ENCODE measurements around the gene DRP2.

DRP2 gene

DNA sequence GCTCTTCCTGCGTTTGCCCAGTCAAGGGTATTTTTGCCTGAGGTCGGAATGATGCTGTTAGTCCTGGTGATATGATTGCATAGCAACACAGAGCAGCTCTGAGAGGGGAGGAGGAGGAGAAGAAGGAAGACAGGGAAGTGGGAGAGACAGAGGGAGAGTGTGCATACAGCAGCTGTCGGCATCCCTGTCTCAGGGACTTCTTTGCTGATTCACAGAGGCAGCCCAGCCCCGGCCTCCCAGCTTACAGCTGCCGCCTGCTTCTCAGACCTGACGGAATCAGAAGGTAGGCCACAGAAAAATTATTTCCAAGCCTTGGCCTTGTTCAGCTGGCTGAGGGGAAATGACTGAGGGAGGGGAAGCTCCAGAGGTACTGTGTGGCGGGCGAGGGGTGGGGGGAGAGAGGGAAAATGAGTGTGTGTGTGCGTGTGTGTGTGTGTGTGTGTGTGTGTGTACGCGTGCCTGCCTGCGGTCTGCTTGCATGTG is 319 bp downstream of the DRP2 start:
- TF ChIP-seq, protein P1, sequence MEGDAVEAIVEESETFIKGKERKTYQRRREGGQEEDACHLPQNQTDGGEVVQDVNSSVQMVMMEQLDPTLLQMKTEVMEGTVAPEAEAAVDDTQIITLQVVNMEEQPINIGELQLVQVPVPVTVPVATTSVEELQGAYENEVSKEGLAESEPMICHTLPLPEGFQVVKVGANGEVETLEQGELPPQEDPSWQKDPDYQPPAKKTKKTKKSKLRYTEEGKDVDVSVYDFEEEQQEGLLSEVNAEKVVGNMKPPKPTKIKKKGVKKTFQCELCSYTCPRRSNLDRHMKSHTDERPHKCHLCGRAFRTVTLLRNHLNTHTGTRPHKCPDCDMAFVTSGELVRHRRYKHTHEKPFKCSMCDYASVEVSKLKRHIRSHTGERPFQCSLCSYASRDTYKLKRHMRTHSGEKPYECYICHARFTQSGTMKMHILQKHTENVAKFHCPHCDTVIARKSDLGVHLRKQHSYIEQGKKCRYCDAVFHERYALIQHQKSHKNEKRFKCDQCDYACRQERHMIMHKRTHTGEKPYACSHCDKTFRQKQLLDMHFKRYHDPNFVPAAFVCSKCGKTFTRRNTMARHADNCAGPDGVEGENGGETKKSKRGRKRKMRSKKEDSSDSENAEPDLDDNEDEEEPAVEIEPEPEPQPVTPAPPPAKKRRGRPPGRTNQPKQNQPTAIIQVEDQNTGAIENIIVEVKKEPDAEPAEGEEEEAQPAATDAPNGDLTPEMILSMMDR (conservative IDR thresholded peaks at IDR 0.05; ENCODE audit: low read length), result no peak
- peak; percentile 51 for DNase-seq (ENCODE audit: low read depth)
- peak overlapping the region; percentile 22 for H3K4me3 ChIP-seq (ENCODE audit: low read length)

DNA sequence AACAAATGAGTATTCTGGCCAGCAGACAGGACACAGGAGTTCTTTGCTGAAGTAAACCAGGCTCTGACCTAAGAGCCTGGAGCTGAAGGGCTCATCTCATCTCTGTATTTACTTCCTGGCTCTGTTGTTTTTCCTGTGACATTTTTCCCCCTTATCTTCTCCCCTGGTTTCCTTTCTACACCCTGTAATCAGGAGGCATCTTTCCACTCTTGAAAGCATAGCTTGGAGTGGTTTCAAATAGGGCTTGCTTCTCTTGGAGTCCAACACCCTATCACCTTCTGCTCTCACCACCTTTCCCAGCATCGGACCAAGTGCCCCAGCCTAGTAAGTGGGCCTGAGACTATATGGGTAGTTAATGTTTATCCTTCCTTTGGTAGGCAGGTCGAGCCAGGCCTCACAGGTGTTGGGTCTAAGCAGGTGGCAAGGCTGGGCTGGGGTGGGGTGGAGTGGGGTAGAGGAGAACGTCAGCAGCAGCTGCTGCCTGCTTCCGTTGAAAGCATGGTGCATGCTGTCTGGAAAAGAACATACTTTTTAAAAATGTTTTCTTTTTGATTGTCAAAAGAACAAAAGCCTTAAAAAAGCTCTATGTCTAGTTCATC is 1.2 kb downstream of the DRP2 start:
- no peak for DNase-seq (ENCODE audit: low read depth)
- no peak overlapping the region for H3K4me3 ChIP-seq (ENCODE audit: low read length)
- TF ChIP-seq, protein P1 (conservative IDR thresholded peaks at IDR 0.05; ENCODE audit: low read length), result no peak

DNA sequence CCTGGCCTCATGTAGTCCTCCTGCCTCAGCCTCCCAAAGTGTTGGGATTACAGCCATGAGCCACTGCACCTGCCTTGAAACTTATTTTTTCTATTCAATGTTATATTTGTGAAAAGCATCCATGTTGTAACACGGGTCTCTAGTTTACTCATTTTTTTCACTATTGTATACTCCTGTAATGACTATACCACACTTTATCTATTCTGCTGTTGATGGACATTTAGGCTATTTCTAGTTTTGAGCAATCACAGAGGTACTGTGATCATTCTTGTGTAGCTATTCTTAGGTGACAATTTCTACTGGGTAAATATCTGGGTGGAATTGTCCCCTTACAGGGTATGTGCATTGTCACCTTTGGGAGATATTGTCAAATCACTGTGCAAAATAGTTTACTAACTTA is 3.6 kb downstream of the DRP2 start:
- H3K4me3 ChIP-seq (ENCODE audit: low read length), result no peak overlapping the region
- DNase-seq (ENCODE audit: low read depth), result no peak
- TF ChIP-seq, protein P1 (conservative IDR thresholded peaks at IDR 0.05; ENCODE audit: low read length), result no peak

DNA sequence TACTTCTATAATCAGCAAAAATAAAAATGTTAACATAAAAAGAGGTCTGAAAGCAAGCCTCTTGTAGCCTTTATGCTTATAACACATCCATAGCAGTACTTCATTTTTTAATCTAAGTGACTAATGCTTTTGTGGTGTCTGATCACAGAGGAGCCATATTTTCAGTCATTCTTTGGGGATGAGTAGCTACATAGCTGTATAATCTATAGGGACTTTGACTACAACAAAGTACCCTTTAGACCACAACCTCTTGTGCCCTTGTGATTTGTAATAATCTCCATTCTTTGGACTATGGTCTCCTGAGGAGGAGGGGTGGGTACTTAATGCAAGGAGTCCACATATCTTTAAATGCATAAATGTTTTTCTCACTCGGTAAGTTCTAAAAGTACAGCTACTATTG is 9.6 kb downstream of the DRP2 start:
- DNase-seq (ENCODE audit: low read depth), result peak; percentile 59
- no peak overlapping the region for H3K4me3 ChIP-seq (ENCODE audit: low read length)
- TF ChIP-seq, protein P1 (conservative IDR thresholded peaks at IDR 0.05; ENCODE audit: low read length), result no peak

DNA sequence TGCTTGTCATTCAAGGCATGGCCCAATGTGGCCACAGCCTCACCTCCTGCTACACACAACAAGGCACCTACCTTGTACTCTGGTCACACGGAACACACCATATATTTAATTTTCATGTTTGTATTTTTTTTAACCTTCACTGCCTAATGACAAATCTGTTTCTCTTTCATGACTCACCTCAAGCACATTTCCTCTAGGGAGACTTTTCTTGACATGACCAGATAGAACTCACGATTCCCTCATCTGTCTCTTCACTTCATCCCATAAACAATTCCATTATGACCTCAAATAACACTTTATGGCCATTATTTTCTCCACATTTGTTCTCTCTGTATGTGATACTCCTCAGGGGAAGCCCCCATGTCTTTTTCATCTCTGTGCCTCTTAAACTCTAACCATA is 11.1 kb downstream of the DRP2 start:
- no peak overlapping the region for H3K4me3 ChIP-seq (ENCODE audit: low read length)
- TF ChIP-seq, protein P1 (conservative IDR thresholded peaks at IDR 0.05; ENCODE audit: low read length), result no peak
- peak; percentile 25 for DNase-seq (ENCODE audit: low read depth)

DNA sequence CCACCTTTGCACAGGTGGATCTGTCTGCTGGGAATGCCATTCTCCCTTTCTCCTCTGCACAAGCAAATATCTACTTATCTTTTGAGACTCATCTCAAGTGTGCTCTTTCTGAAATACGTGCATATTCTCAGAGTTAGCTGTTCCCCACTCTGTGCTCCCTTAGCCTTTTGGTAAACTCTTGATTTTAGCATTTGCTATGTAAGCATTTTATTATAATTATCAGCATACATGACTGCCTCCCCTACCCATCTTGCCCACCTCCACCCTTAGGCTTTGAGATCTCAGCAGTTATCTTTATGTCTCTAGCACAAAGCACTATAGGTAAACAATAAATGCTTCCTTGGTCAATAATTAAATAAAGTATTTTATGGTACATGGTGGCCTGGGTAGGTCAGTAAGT is 11.5 kb downstream of the DRP2 start:
- TF ChIP-seq, protein P1 (conservative IDR thresholded peaks at IDR 0.05; ENCODE audit: low read length), result no peak
- no peak overlapping the region for H3K4me3 ChIP-seq (ENCODE audit: low read length)
- no peak for DNase-seq (ENCODE audit: low read depth)

DNA sequence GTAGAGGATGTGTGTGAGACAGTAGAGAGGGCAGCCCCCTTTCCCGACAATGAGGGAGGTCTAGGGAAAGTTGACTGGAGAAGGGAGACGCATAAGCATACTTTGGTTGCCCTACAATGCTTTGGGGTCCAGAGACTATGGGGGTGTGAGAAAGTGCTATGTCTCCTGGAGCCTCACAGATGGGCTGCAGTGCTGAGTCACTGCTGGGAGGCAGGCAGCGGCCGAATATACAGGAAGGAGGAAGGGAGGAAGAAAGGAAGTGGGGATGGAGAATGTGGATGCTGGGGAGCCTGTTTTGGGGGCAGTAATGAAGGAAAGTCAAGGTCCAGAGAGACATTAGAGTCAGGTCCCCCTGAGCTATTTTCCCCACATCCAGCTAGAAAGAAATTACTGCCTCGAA is 12.7 kb downstream of the DRP2 start:
- no peak for DNase-seq (ENCODE audit: low read depth)

More for the DNA sequence above, 12.7 kb downstream of the DRP2 start:
- TF ChIP-seq, protein P1 (conservative IDR thresholded peaks at IDR 0.05; ENCODE audit: low read length), result no peak
- no peak overlapping the region for H3K4me3 ChIP-seq (ENCODE audit: low read length)

All from AG10803 (cell line).